Measurements from ENCODE around the gene SLC6A1. TPM values are rescaled to one million over a fixed set of nuclear protein-coding genes. Genes with fewer than 3 reads are reported as not detected.

SLC6A1 gene
- total RNA-seq, 1 experiment from 2014 or later = not detected

- Mint-ChIP-seq H3K27me3 (ENCODE audit: unreplicated experiment) (no peaks in the 10 kb centered on the region), H3K27ac (ENCODE audit: unreplicated experiment) (no peak overlapping the region), H3K9me3 (ENCODE audit: low read depth, unreplicated experiment) (no peaks in the 10 kb centered on the region), H3K36me3 (ENCODE audit: insufficient read depth, unreplicated experiment) (no peaks in the 10 kb centered on the region), H3K4me3 (ENCODE audit: low read depth, unreplicated experiment) (no peak overlapping the region), H3K4me1 (ENCODE audit: low read depth, unreplicated experiment) (no peaks in the 10 kb centered on the region)
- BruUV-seq (replicated peaks) = no TSS peak
- intact Hi-C loops (cut with micrococcal nuclease; ENCODE audit: unreplicated experiment) = no loop called here
- TF ChIP-seq CTCF (IDR thresholded peaks at IDR 0.05; ENCODE audit: unreplicated experiment) = no peak
- no peak for DNase-seq
- CTCF ChIA-PET = no interaction called here
These were observed 64.0 kb downstream of the SLC6A1 start for GRCh38 chr3:11056531-11057050.

- peaks cover 5% of the 10 kb centered on the region for H3K9me3 Mint-ChIP-seq (ENCODE audit: low read depth, unreplicated experiment)
- no peaks in the 10 kb centered on the region for H3K4me1 Mint-ChIP-seq (ENCODE audit: low read depth, unreplicated experiment)
- no peak overlapping the region for H3K27ac Mint-ChIP-seq (ENCODE audit: unreplicated experiment)
- BruUV-seq (replicated peaks) = no TSS peak
- TF ChIP-seq CTCF (IDR thresholded peaks at IDR 0.05; ENCODE audit: unreplicated experiment) = no peak
- H3K4me3 Mint-ChIP-seq (ENCODE audit: low read depth, unreplicated experiment) = no peak overlapping the region
- CTCF ChIA-PET = no interaction called here
- intact Hi-C loops (cut with micrococcal nuclease; ENCODE audit: unreplicated experiment) = no loop called here
- no peak for DNase-seq
- H3K27me3 Mint-ChIP-seq (ENCODE audit: unreplicated experiment) = peaks cover 8% of the 10 kb centered on the region
- no peaks in the 10 kb centered on the region for H3K36me3 Mint-ChIP-seq (ENCODE audit: insufficient read depth, unreplicated experiment)
These were observed 65.1 kb downstream of the SLC6A1 start for GRCh38 chr3:11057655-11058054.

- no peak overlapping the region for H3K27ac Mint-ChIP-seq (ENCODE audit: unreplicated experiment)
- no peaks in the 10 kb centered on the region for H3K4me1 Mint-ChIP-seq (ENCODE audit: low read depth, unreplicated experiment)
- H3K4me3 Mint-ChIP-seq (ENCODE audit: low read depth, unreplicated experiment) = no peak overlapping the region
- peak; percentile 66 for DNase-seq
- intact Hi-C loops (cut with micrococcal nuclease; ENCODE audit: unreplicated experiment) = loop anchor here (1.0 kb wide), 3 partner anchors 108 to 301 kb away; no protein-coding TSS in a partner anchor
- CTCF ChIA-PET = interaction anchor here (1.0 kb wide), 1 partner anchor 276 kb away, joined by 6 read pairs; no protein-coding TSS in a partner anchor
- no peaks in the 10 kb centered on the region for H3K36me3 Mint-ChIP-seq (ENCODE audit: insufficient read depth, unreplicated experiment)
- H3K9me3 Mint-ChIP-seq (ENCODE audit: low read depth, unreplicated experiment) = peaks cover 5% of the 10 kb centered on the region
- peak; percentile 61 for TF ChIP-seq CTCF (IDR thresholded peaks at IDR 0.05; ENCODE audit: unreplicated experiment)
- no TSS peak for BruUV-seq (replicated peaks)
- peaks cover 14% of the 10 kb centered on the region for H3K27me3 Mint-ChIP-seq (ENCODE audit: unreplicated experiment)
These were observed 66.7 kb downstream of the SLC6A1 start for GRCh38 chr3:11059090-11059798.

DNA sequence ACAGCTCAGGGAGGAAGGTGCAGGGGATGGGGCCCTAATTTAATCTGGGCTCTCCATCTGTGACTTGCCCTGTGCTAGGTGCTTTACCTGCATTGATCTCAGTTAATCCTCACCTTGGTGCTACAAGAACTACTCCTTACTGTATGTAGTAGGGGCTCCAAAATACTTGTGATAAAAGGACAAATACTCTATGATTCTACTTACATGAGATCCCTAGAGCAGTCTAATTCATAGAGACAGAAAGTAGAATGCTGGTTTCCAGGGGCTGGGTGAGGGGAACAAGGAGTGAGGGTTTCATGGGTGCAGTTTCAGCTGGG lies 67.2 kb downstream of the SLC6A1 start:
- peaks cover 5% of the 10 kb centered on the region for H3K9me3 Mint-ChIP-seq (ENCODE audit: low read depth, unreplicated experiment)
- H3K27ac Mint-ChIP-seq (ENCODE audit: unreplicated experiment) = no peak overlapping the region
- H3K4me3 Mint-ChIP-seq (ENCODE audit: low read depth, unreplicated experiment) = no peak overlapping the region
- peaks cover 14% of the 10 kb centered on the region for H3K27me3 Mint-ChIP-seq (ENCODE audit: unreplicated experiment)
- CTCF ChIA-PET = interaction anchor here (1.0 to 1.6 kb wide), 2 partner anchors 146 to 275 kb away, joined by 6 to 10 read pairs; no protein-coding TSS in a partner anchor
- TF ChIP-seq CTCF (IDR thresholded peaks at IDR 0.05; ENCODE audit: unreplicated experiment) = no peak
- H3K36me3 Mint-ChIP-seq (ENCODE audit: insufficient read depth, unreplicated experiment) = no peaks in the 10 kb centered on the region
- DNase-seq = no peak
- no peaks in the 10 kb centered on the region for H3K4me1 Mint-ChIP-seq (ENCODE audit: low read depth, unreplicated experiment)
- no TSS peak for BruUV-seq (replicated peaks)
- intact Hi-C loops (cut with micrococcal nuclease; ENCODE audit: unreplicated experiment) = loop anchor here (1.0 to 10.0 kb wide), 4 partner anchors 108 to 301 kb away; no protein-coding TSS in a partner anchor

Data from Calu3 (cell line).